ENCODE measurements around the gene ADAMTS12.

ADAMTS12 gene

GRCh38 chr5:33711094-33711679 lies 180.6 kb downstream of the ADAMTS12 start:
- DNase-seq (ENCODE audit: low spot score), result no peak

GRCh38 chr5:33702867-33703266 lies 188.9 kb downstream of the ADAMTS12 start:
- no peak for DNase-seq (ENCODE audit: low spot score)

- no peak for DNase-seq (ENCODE audit: low spot score)
These were observed 189.8 kb downstream of the ADAMTS12 start for GRCh38 chr5:33701951-33702350.

GRCh38 chr5:33701251-33701650 lies 190.5 kb downstream of the ADAMTS12 start:
- no peak for DNase-seq (ENCODE audit: low spot score)

GRCh38 chr5:33696411-33696810 lies 195.4 kb downstream of the ADAMTS12 start:
- no peak for DNase-seq (ENCODE audit: low spot score)

- no peak for DNase-seq (ENCODE audit: low spot score)
These were observed 198.8 kb downstream of the ADAMTS12 start for GRCh38 chr5:33692980-33693379.

- DNase-seq (ENCODE audit: low spot score), result no peak
These were observed 199.9 kb downstream of the ADAMTS12 start for GRCh38 chr5:33691856-33692255.

GRCh38 chr5:33690374-33691135 lies 201.2 kb downstream of the ADAMTS12 start:
- DNase-seq (ENCODE audit: low spot score), result no peak

- no peak for DNase-seq (ENCODE audit: low spot score)
These were observed 203.3 kb downstream of the ADAMTS12 start for GRCh38 chr5:33688526-33688925.

GRCh38 chr5:33688066-33688465 lies 203.7 kb downstream of the ADAMTS12 start:
- no peak for DNase-seq (ENCODE audit: low spot score)

- DNase-seq (ENCODE audit: low spot score), result no peak
These were observed 205.7 kb downstream of the ADAMTS12 start for GRCh38 chr5:33685873-33686755.

GRCh38 chr5:33684496-33685159 lies 207.2 kb downstream of the ADAMTS12 start:
- no peak for DNase-seq (ENCODE audit: low spot score)

- DNase-seq (ENCODE audit: low spot score), result no peak
These were observed 212.0 kb downstream of the ADAMTS12 start for GRCh38 chr5:33679791-33680190.

GRCh38 chr5:33675958-33676464 lies 215.8 kb downstream of the ADAMTS12 start:
- no peak for DNase-seq (ENCODE audit: low spot score)

- no peak for DNase-seq (ENCODE audit: low spot score)
These were observed 220.0 kb downstream of the ADAMTS12 start for GRCh38 chr5:33671700-33672291.

- DNase-seq (ENCODE audit: low spot score), result no peak
These were observed 228.9 kb downstream of the ADAMTS12 start for GRCh38 chr5:33662722-33663427.

- DNase-seq (ENCODE audit: low spot score), result no peak
These were observed 232.1 kb downstream of the ADAMTS12 start for GRCh38 chr5:33659526-33660169.

GRCh38 chr5:33657804-33658440 lies 233.9 kb downstream of the ADAMTS12 start:
- no peak for DNase-seq (ENCODE audit: low spot score)

GRCh38 chr5:33657176-33657575 lies 234.6 kb downstream of the ADAMTS12 start:
- DNase-seq (ENCODE audit: low spot score), result no peak

- DNase-seq (ENCODE audit: low spot score), result no peak
These were observed 240.9 kb downstream of the ADAMTS12 start for GRCh38 chr5:33650911-33651310.

Measured in left forelimb (tissue), 1 donor.